OCI-LY3 (cell line): ENCODE data around the gene D2HGDH.

Experiments used
- H2AFZ ChIP-seq: fragments of 200-600, 300-600 bp; shearing (Covaris generic); 2 replicates; pipeline ENCODE4 v1.6.0; 2014; ENCODE audit warnings: antibody characterized with exemption, low read depth, low read length
- H3K27ac ChIP-seq: fragments of 200-600, 300-600 bp; sonication (generic); 2 replicates; pipeline ENCODE4 v1.5.1; 2014; ENCODE audit warnings: mild to moderate bottlenecking, low read length, moderate library complexity, mixed read lengths
- H3K27me3 ChIP-seq: fragments of 200-600, 300-600 bp; sonication (generic); 2 replicates; pipeline ENCODE4 v1.6.1; 2014; ENCODE audit warnings: low read depth, low read length, mixed read lengths
- H3K36me3 ChIP-seq: fragments of 200-600, 300-600 bp; sonication (generic); replicated peaks from 2 replicates; pipeline ENCODE3; 2014; ENCODE audit warnings: low read depth, low read length, mixed read lengths
- H3K4me1 ChIP-seq: fragments of 300-600, 200-600 bp; sonication (generic); 2 replicates; pipeline ENCODE4 v1.6.1; 2014; ENCODE audit warnings: low read length, mixed read lengths
- H3K4me2 ChIP-seq: fragments of 200-600, 300-600 bp; sonication (generic); 2 replicates; pipeline ENCODE4 v1.6.1; 2014; ENCODE audit warnings: low read length, mixed read lengths
- H3K4me3 ChIP-seq: fragments of 300-600, 200-600 bp; sonication (generic); 2 replicates; pipeline ENCODE4 v1.5.1; 2014; ENCODE audit warnings: antibody characterized with exemption, mild to moderate bottlenecking, low read length, moderate library complexity
- H3K79me2 ChIP-seq: fragments of 300-600, 200-600 bp; shearing (Covaris generic); 2 replicates; pipeline ENCODE4 v1.6.1; 2014; ENCODE audit warnings: mild to moderate bottlenecking, low read length, mixed read lengths
- H3K9ac ChIP-seq: fragments of 300-600, 200-600 bp; shearing (Covaris generic); 2 replicates; pipeline ENCODE4 v1.6.0; 2014; ENCODE audit warnings: mild to moderate bottlenecking, low read length, moderate library complexity
- H3K9me3 ChIP-seq: fragments of 200-600, 300-600 bp; shearing (Covaris generic); 2 replicates; pipeline ENCODE4 v1.6.1; 2014; ENCODE audit warnings: low read length, mixed read lengths; ENCODE audit not compliant: insufficient read depth
- H4K20me1 ChIP-seq: fragments of 200-600, 300-600 bp; sonication (generic); 2 replicates; pipeline ENCODE4 v1.6.1; 2016; ENCODE audit warnings: low read length, mixed read lengths; ENCODE audit not compliant: insufficient read depth
- CTCF ChIP-seq: fragments of 200-600, 300-600 bp; sonication (generic); IDR thresholded peaks from 2 replicates; pipeline ENCODE4 v1.5.1; 2014; ENCODE audit warnings: antibody characterized with exemption, low read length, low read depth
- EZH2phosphoT487 ChIP-seq: fragments of 200-600 bp; shearing (Covaris generic); IDR thresholded peaks from 2 replicates; pipeline ENCODE4 v1.6.1; 2018; ENCODE audit warnings: antibody characterized with exemption, mixed run types, low read depth

D2HGDH gene

GRCh38 chr2:241796610-241797138 lies 62.2 kb downstream of the D2HGDH start:
- H3K9ac ChIP-seq = no peak overlapping the region
- no peak overlapping the region for H2AFZ ChIP-seq
- H3K36me3 ChIP-seq = no peaks in the 10 kb centered on the region
- H3K27ac ChIP-seq = no peak overlapping the region
- H3K79me2 ChIP-seq = no peaks in the 10 kb centered on the region
- H3K9me3 ChIP-seq = no peaks in the 10 kb centered on the region
- H3K4me3 ChIP-seq = no peak overlapping the region
- no peak overlapping the region for H3K4me2 ChIP-seq
- H3K27me3 ChIP-seq = no peaks in the 10 kb centered on the region
- H3K4me1 ChIP-seq = no peaks in the 10 kb centered on the region
- no peaks in the 10 kb centered on the region for H4K20me1 ChIP-seq
- TF ChIP-seq EZH2phosphoT487 (no peak), CTCF (no peak)

- TF ChIP-seq CTCF (no peak), EZH2phosphoT487 (no peak)
- H2AFZ ChIP-seq = no peak overlapping the region
- no peaks in the 10 kb centered on the region for H3K36me3 ChIP-seq
- H3K79me2 ChIP-seq = no peaks in the 10 kb centered on the region
- H3K4me2 ChIP-seq = no peak overlapping the region
- no peaks in the 10 kb centered on the region for H3K4me1 ChIP-seq
- H4K20me1 ChIP-seq = no peaks in the 10 kb centered on the region
- no peak overlapping the region for H3K9ac ChIP-seq
- H3K4me3 ChIP-seq = no peak overlapping the region
- no peaks in the 10 kb centered on the region for H3K9me3 ChIP-seq
- H3K27me3 ChIP-seq = no peaks in the 10 kb centered on the region
- no peak overlapping the region for H3K27ac ChIP-seq
Observed at GRCh38 chr2:241797441-241798080, 63.1 kb downstream of the D2HGDH start.

GRCh38 chr2:241798081-241798630 lies 63.7 kb downstream of the D2HGDH start:
- Histone ChIP-seq H3K9ac (no peak overlapping the region), H3K4me3 (no peak overlapping the region), H3K27me3 (no peaks in the 10 kb centered on the region), H4K20me1 (no peaks in the 10 kb centered on the region), H3K36me3 (no peaks in the 10 kb centered on the region), H2AFZ (no peak overlapping the region), H3K79me2 (no peaks in the 10 kb centered on the region), H3K4me2 (no peak overlapping the region), H3K9me3 (no peaks in the 10 kb centered on the region), H3K27ac (no peak overlapping the region), H3K4me1 (no peaks in the 10 kb centered on the region)
- TF ChIP-seq EZH2phosphoT487 (no peak), CTCF (no peak)

- no peaks in the 10 kb centered on the region for H3K36me3 ChIP-seq
- no peaks in the 10 kb centered on the region for H3K79me2 ChIP-seq
- no peaks in the 10 kb centered on the region for H4K20me1 ChIP-seq
- no peak overlapping the region for H3K27ac ChIP-seq
- H3K9me3 ChIP-seq = no peaks in the 10 kb centered on the region
- no peak overlapping the region for H2AFZ ChIP-seq
- peaks cover 6% of the 10 kb centered on the region for H3K27me3 ChIP-seq
- H3K4me1 ChIP-seq = peaks cover under 1% of the 10 kb centered on the region; the same call in 1 of the 2 replicates
- TF ChIP-seq EZH2phosphoT487 = no peak
- no peak for TF ChIP-seq CTCF
- no peak overlapping the region for H3K4me2 ChIP-seq
- H3K4me3 ChIP-seq = no peak overlapping the region
- no peak overlapping the region for H3K9ac ChIP-seq
Observed at GRCh38 chr2:241798631-241799521, 64.4 kb downstream of the D2HGDH start.
